Suprapubic skin (tissue), 4 donors: ENCODE data around the gene NTN1.

ENCODE experiments used
- POLR2A ChIP-seq, 2 donors: fragments of 450-650 bp; IDR thresholded peaks; one replicate each; pipeline ENCODE4 v1.6.1; 2017; ENCODE audit warnings: antibody characterized with exemption in 2 of 2, mild to moderate bottlenecking in 2 of 2, moderate library complexity in 2 of 2
- POLR2AphosphoS5 ChIP-seq, 3 donors: sonication (generic); formaldehyde crosslinking; IDR thresholded peaks; one replicate each; pipeline ENCODE4 v1.6.1; 2017; ENCODE audit warnings: antibody characterized with exemption in 3 of 3

GRCh38 chr17:9174779-9175574, 153.7 kb downstream of the NTN1 start:
- TF ChIP-seq POLR2A (IDR thresholded peaks at IDR 0.05) (no peak), POLR2AphosphoS5 (IDR thresholded peaks at IDR 0.05) (no peak)
